Lung (tissue), 12 donors: ENCODE measurements around the gene GTPBP1. TPM values are rescaled to one million over a fixed set of nuclear protein-coding genes. Genes with fewer than 3 reads are reported as not detected.

ENCODE experiments used
- ATAC-seq: fragments of 200-7000 bp; cut with Tn5 transposase; one replicate; pipeline ENCODE4 v1.9.1; 2020; ENCODE audit warnings: moderate number of reproducible peaks; ENCODE audit not compliant: insufficient read depth, low FRiP score
- DNase-seq, 3 donors: peaks; one replicate each; pipeline ENCODE4 v3.0.0-alpha.2; 2013 to 2017
- H3K27ac ChIP-seq, 2 donors: one replicate each; pipeline ENCODE4 v1.5.1; 2013; ENCODE audit warnings: mild to moderate bottlenecking in 2 of 2, moderate library complexity in 2 of 2, control low read depth in 1 of 2, inconsistent platforms in 1 of 2, low read depth in 1 of 2, low read length in 1 of 2
- H3K27me3 ChIP-seq, 3 donors: one replicate each; pipeline ENCODE4 v1.5.1; 2013; ENCODE audit warnings: low read length in 2 of 3; ENCODE audit not compliant: control insufficient read depth in 3 of 3, insufficient read depth in 3 of 3
- H3K36me3 ChIP-seq, 4 donors: one replicate each; pipeline ENCODE4 v1.5.1; 2013; ENCODE audit warnings: low read length in 4 of 4, mild to moderate bottlenecking in 1 of 4, moderate library complexity in 1 of 4; ENCODE audit not compliant: control insufficient read depth in 4 of 4, insufficient read depth in 4 of 4
- H3K4me1 ChIP-seq, 5 donors: one replicate each; pipeline ENCODE4 v1.5.1; 2013; ENCODE audit warnings: low read length in 5 of 5, mild to moderate bottlenecking in 2 of 5, moderate library complexity in 1 of 5; ENCODE audit not compliant: control insufficient read depth in 5 of 5, insufficient read depth in 5 of 5
- H3K4me3 ChIP-seq: one replicate; pipeline ENCODE4 v1.5.1; 2013; ENCODE audit warnings: mild to moderate bottlenecking, control low read depth, moderate library complexity
- H3K9ac ChIP-seq, 2 donors: one replicate each; pipeline ENCODE4 v1.5.1; 2013; ENCODE audit warnings: low read length in 2 of 2, control low read depth in 1 of 2; ENCODE audit not compliant: insufficient read depth in 1 of 2
- H3K9me3 ChIP-seq, 4 donors: one replicate each; pipeline ENCODE4 v1.5.1; 2013; ENCODE audit warnings: low read length in 3 of 4, mild to moderate bottlenecking in 1 of 4, moderate library complexity in 1 of 4; ENCODE audit not compliant: control insufficient read depth in 4 of 4, insufficient read depth in 3 of 4
- CTCF ChIP-seq: IDR thresholded peaks from 2 replicates; pipeline ENCODE4 v1.5.1; 2012; ENCODE audit warnings: mild to moderate bottlenecking; ENCODE audit errors: control extremely low read depth, extremely low read depth
- WGBS, 2 donors: extraction: QIAGEN DNeasy Blood & Tissue Kit; methylation state at CpG; one replicate each; pipeline ENCODE4 v1.1.7; 2013; 5-methylcytosine and 5-hydroxymethylcytosine counted together
- polyA plus RNA-seq, 2 donors: library from polyadenylated mRNA; stranded (reverse); fragments of 200-250 nt; gene quantifications; one replicate each; pipeline ENCODE4 v1.2.1, GENCODE V29; 2013
- total RNA-seq, 2 donors: library from RNA; depleted of rRNA in 1 of 2; stranded (reverse); fragments of >200 nt in 1 of 2; gene quantifications; one replicate each; pipeline ENCODE4 v1.2.1, GENCODE V29; 2014 to 2021
- donor health status: control.
- donor health status: control.
- donor health status: Bipolar disorder and iron deficiency.
- donor health status: healthy.
- donor health status: DM: yes; HTN: yes; CAD: no.

The GTPBP1 gene
- total and polyA plus RNA-seq, 4 donors: 24.1 to 69.1 (median 48.8) TPM

- peaks cover 11 to 80% (median 42%) of the 10 kb centered on the region in 4 donors for H3K36me3 ChIP-seq
Measured at GRCh38 chr22:38735465-38736256, 29.9 kb downstream of the GTPBP1 start.

GRCh38 chr22:38736257-38736570 is 30.5 kb downstream of the GTPBP1 start:
- Histone ChIP-seq H3K27me3 (no peaks in the 10 kb centered on the region), H3K36me3 (peaks cover 13 to 81% (median 46%) of the 10 kb centered on the region in 4 donors), H3K27ac (no peak overlapping the region), H3K9me3 (no peaks in the 10 kb centered on the region), H3K4me3 (no peak overlapping the region), H3K4me1 (no peaks in the 10 kb centered on the region), H3K9ac (no peak overlapping the region)
- 86 to 88% methylated on average over 7 of the region's 7 CpGs for WGBS, 2 donors
- ATAC-seq: no peak
- no peak for DNase-seq
- no peak for TF ChIP-seq CTCF

More at GRCh38 chr22:38735465-38736256, 29.9 kb downstream of the GTPBP1 start:
- Histone ChIP-seq H3K27me3 (no peaks in the 10 kb centered on the region), H3K4me1 (no peaks in the 10 kb centered on the region), H3K27ac (peak overlapping the region in 1 of 2 donors; percentile 13), H3K9ac (no peak overlapping the region), H3K4me3 (no peak overlapping the region), H3K9me3 (no peaks in the 10 kb centered on the region)
- no peak for DNase-seq
- 77 to 79% methylated on average over 15 of the region's 15 CpGs for WGBS, 2 donors
- ATAC-seq: no peak
- no peak for TF ChIP-seq CTCF

GRCh38 chr22:38737302-38738060 is 31.7 kb downstream of the GTPBP1 start:
- Histone ChIP-seq H3K27ac (no peak overlapping the region), H3K9me3 (no peaks in the 10 kb centered on the region), H3K36me3 (peaks cover 13 to 80% (median 55%) of the 10 kb centered on the region in 4 donors), H3K4me3 (no peak overlapping the region), H3K9ac (no peak overlapping the region), H3K4me1 (no peaks in the 10 kb centered on the region), H3K27me3 (no peaks in the 10 kb centered on the region)
- no peak for ATAC-seq
- 78 to 82% methylated on average over 21 of the region's 21 CpGs for WGBS, 2 donors
- no peak for TF ChIP-seq CTCF
- no peak for DNase-seq
